ENCODE results near the gene KATNAL1.

- no peak for TF ChIP-seq CTCF (IDR thresholded peaks at IDR 0.05)
- TF ChIP-seq POLR2AphosphoS5 (IDR thresholded peaks at IDR 0.05): no peak
Measured at GRCh38 chr13:30253830-30254229, 53.5 kb downstream of the KATNAL1 start.
